COLO668 (cell line): ENCODE data around the gene MEGF10.

Source experiments
- DNase-seq: peaks from one replicate; lab custom pipeline; 2025; ENCODE audit not compliant: unreplicated experiment; lab: John Stamatoyannopoulos, UW

MEGF10 gene

GRCh38 chr5:127409246-127409917, 118.8 kb downstream of the MEGF10 start:
- DNase-seq, result no peak

- DNase-seq, result no peak
These were observed 119.5 kb downstream of the MEGF10 start for GRCh38 chr5:127409921-127410675.

GRCh38 chr5:127410959-127411358, 120.4 kb downstream of the MEGF10 start:
- DNase-seq, result no peak

GRCh38 chr5:127411381-127411780, 120.8 kb downstream of the MEGF10 start:
- DNase-seq, result no peak

- DNase-seq, result no peak
These were observed 122.1 kb downstream of the MEGF10 start for GRCh38 chr5:127412698-127413097.

- DNase-seq, result no peak
These were observed 124.4 kb downstream of the MEGF10 start for GRCh38 chr5:127415034-127415433.

- no peak for DNase-seq
These were observed 126.3 kb downstream of the MEGF10 start for GRCh38 chr5:127416906-127417305.

- no peak for DNase-seq
These were observed 126.9 kb downstream of the MEGF10 start for GRCh38 chr5:127417528-127417927.

GRCh38 chr5:127418367-127418766, 127.8 kb downstream of the MEGF10 start:
- no peak for DNase-seq

- DNase-seq, result no peak
These were observed 128.5 kb downstream of the MEGF10 start for GRCh38 chr5:127418974-127419682.

- DNase-seq, result no peak
These were observed 129.2 kb downstream of the MEGF10 start for GRCh38 chr5:127419683-127420257.

- DNase-seq, result no peak
These were observed 130.2 kb downstream of the MEGF10 start for GRCh38 chr5:127420758-127421157.

- no peak for DNase-seq
These were observed 130.9 kb downstream of the MEGF10 start for GRCh38 chr5:127421471-127421870.

- DNase-seq, result no peak
These were observed 132.7 kb downstream of the MEGF10 start for GRCh38 chr5:127423173-127423798.

GRCh38 chr5:127425037-127425436, 134.4 kb downstream of the MEGF10 start:
- no peak for DNase-seq

- no peak for DNase-seq
These were observed 135.3 kb downstream of the MEGF10 start for GRCh38 chr5:127425868-127426267.

- DNase-seq, result no peak
These were observed 136.1 kb downstream of the MEGF10 start for GRCh38 chr5:127426661-127427060.

GRCh38 chr5:127428276-127428675, 137.7 kb downstream of the MEGF10 start:
- no peak for DNase-seq

GRCh38 chr5:127428748-127429147, 138.2 kb downstream of the MEGF10 start:
- DNase-seq, result no peak

GRCh38 chr5:127429928-127430327, 139.3 kb downstream of the MEGF10 start:
- no peak for DNase-seq

- no peak for DNase-seq
These were observed 140.0 kb downstream of the MEGF10 start for GRCh38 chr5:127430627-127431026.
